Measurements from ENCODE around the gene CBX7.

DNA sequence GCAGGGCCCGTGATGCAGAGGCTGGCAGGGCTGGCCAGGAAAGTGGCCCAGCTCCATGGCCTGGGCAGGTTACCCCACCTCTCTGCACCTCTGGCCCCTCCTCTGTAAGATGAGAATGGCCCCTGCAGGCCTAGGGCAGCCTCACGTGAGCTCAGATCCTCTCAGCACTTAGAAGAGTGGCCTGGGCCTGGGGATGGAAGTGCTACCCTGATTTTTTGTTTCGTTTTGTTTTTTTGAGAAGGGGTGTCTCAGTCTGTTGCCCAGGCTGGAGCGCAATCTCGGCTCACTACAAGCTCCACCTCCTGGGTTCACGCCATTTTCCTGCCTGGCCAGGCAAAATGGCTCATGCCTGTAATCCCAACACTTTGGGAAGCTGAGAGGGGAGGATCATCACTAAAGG lies 54.5 kb downstream of the CBX7 start:
- TF ChIP-seq, protein P1, sequence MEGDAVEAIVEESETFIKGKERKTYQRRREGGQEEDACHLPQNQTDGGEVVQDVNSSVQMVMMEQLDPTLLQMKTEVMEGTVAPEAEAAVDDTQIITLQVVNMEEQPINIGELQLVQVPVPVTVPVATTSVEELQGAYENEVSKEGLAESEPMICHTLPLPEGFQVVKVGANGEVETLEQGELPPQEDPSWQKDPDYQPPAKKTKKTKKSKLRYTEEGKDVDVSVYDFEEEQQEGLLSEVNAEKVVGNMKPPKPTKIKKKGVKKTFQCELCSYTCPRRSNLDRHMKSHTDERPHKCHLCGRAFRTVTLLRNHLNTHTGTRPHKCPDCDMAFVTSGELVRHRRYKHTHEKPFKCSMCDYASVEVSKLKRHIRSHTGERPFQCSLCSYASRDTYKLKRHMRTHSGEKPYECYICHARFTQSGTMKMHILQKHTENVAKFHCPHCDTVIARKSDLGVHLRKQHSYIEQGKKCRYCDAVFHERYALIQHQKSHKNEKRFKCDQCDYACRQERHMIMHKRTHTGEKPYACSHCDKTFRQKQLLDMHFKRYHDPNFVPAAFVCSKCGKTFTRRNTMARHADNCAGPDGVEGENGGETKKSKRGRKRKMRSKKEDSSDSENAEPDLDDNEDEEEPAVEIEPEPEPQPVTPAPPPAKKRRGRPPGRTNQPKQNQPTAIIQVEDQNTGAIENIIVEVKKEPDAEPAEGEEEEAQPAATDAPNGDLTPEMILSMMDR (conservative IDR thresholded peaks at IDR 0.05; ENCODE audit: low read length), result no peak
- TF ChIP-seq EZH2phosphoT487 (IDR thresholded peaks at IDR 0.05; ENCODE audit: borderline replicate concordance, low read depth, low read length), result no peak

Measured in OCI-LY7 (cell line).